ENCODE measurements around the gene CRB3. TPM values are rescaled to one million over a fixed set of nuclear protein-coding genes. Genes with fewer than 3 reads are reported as not detected.

Gene CRB3
- total RNA-seq = not detected in 2 replicates

GRCh38 chr19:6464070-6464873 lies at the start of gene CRB3:
CRB3 (plus strand) TSS chr19:6464271; CDS start chr19:6464702, 431 bp downstream.

DNA sequence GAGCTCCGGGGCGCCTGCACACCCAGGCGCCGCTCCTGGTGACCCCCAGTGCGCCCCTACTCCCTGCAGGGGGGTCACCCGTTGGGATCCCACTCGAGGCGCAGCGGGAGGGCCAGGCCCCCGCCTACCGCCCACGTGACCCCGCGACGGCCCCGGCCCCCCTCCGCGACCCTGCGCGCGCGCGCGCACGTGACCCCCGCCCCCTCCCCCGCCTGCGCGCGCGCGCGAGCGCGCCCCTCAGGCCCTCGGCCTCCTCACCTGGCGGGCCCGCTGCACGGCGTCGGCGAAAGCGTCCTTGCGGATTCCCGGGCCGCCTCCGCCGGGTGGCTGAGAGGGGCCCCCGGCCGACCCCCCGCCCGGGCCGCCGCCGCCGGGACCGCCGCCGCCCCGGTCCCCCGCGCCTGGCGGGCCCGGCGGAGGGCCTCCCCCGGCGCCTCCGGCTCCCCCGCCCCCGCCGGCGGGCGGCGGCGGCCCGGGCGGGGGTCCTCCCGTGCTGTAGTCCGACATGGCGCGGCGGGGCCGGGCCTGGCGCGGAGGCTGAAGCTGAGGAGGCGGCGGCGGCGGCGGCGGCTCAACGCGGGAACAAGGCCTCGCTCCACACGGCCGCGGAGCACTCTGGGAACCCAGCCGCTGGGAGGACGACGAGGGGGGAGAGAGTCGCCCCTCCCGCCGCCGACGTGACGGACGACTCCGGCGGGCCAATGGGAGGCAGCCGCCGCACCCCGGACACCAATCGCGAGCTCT lies 39.7 kb upstream of the CRB3 start, which contains the start of gene KHSRP:
TSS of gene KHSRP (minus strand) at position 617 of the 744 bp plus-strand sequence. CDS start at position 507, 110 bp downstream.

DNA sequence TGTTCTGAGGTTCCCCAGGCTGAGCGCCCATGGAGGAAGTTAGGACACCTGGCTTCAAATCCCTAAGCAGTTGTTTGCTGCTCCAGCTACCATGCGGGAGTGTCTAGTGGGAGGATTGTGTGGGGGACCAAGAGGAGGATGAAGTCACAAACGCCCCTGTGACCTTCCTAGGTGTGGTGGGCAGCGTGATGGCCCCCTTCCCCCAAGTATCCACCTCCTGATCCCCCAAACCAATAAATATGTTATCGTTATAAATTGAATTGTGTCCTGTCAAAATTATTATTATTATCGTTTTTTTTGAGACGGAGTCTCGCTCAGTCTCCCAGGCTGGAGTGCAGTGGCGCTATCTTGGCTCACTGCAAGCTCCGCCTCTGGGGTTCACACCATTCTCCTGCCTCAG lies 30.4 kb upstream of the CRB3 start, which contains the start of gene SLC25A41:
TSS of gene SLC25A41 (minus strand) at position 101 of the 400 bp plus-strand sequence. CDS start at position 31, 70 bp downstream.

GRCh38 chr19:6459262-6460098 lies 4.6 kb upstream of the CRB3 start, which contains the start of gene SLC25A23:
SLC25A23 (minus strand) TSS chr19:6459792; CDS start chr19:6459628, 164 bp downstream.

DNA sequence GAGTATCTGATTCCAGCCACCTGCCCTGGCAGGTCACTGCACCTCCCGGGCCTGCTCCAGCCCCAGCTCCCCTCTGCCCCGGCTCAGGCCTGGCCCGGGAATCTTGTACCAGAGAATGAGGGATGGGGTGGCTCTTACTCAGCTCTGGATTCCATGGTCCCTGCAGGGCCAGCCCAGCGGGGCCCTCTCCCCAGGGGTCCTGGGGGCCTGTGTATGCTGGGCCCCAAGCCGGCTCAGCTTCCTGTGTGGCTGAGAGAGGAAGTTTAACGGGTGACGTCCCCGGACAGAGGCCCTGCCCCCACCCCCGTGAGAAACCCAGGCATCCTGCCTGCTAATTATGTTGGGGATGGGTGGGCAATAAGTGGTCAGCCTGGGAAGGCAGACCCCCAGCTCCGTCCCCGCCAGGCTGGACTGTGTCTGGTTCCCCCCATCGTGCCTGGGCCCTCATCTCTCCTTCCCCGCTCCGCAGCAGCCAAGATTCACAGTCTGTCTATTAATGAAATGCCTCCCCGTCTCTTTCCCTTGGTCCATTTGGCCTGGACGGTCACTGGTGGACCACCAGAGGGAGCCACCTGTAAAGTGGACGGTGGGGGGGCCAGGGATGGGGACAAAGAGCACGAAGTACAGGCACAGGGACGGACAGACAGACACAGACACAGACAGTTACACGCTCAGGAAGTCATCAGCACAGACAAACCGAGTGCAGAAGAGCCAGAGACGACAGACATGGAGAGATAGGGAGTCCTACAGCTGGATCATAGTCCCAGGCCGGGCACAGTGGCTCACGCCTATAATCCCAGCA lies 17.7 kb downstream of the CRB3 start, which contains the start of gene DENND1C:
TSS of gene DENND1C (minus strand) at position 247 of the 802 bp plus-strand sequence. CDS start at position 155, 92 bp downstream.

DNA sequence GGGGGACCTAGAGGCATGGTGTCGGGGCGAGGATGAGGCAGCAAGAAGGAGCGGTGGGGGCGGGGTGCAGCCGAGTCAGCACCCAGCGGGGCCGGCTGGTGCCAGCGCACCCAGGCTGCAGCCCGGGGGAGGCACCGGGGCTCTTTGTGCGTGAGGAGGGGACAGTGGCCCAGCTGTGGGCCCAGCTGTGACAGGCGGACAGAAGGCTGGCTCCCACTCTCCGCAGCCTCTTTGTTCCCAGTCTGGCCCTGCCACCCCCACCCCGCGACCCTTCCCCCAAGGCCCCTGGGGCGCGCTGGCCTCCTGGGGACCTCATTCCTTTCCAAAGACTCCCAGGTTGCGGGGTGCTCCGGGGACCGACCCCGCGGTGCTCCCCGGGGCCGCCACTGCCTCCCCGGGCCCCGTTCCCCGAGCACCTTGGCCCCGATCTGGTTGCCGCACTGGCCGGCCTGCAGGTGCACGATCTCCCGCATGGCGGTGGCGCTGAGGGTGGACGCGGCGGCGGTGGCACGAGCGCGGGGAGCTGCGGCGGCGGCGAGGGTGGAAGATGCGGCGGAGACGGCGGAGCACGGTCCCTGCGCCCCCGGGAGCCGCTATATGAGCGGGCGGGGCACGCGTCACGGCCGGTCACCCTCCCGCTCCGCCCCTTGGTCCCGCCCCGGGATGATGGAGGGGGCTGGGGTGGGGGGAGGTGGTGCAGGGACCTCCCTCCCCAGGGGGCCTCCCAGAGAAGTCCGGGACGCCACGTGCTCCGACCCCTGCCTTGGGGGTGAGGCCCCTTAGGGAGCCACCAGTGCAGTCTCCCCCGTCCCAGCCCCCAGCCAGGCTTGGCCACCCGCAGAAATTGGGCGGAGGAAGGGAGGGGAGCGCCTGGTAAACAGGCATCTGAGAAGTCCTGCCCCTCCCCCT lies 37.9 kb downstream of the CRB3 start, which contains the start of gene TUBB4A:
TSS of gene TUBB4A (minus strand) at position 570 of the 909 bp plus-strand sequence. CDS start at position 473, 97 bp downstream.

Other genes with a start within 250 kb of the CRB3 start
- 21.4 and 23.0 TPM in 2 replicates for gene MLLT1, start 184.3 kb upstream of the CRB3 start, total RNA-seq
- 0.15 TPM in 1 of 2 replicates, not detected in the other for gene ACER1, start 130.7 kb upstream of the CRB3 start, total RNA-seq
- gene CLPP, start 102.7 kb upstream of the CRB3 start, total RNA-seq = 248 and 253 TPM in 2 replicates
- gene ALKBH7, start 91.5 kb upstream of the CRB3 start, total RNA-seq = 67.5 and 68.1 TPM in 2 replicates
- 0.45 and 0.84 TPM in 2 replicates for gene PSPN, start 88.3 kb upstream of the CRB3 start, total RNA-seq
- gene GTF2F1, start 71.1 kb upstream of the CRB3 start, total RNA-seq = 35.7 and 44.4 TPM in 2 replicates
- 188 and 200 TPM in 2 replicates for gene KHSRP, start 39.5 kb upstream of the CRB3 start, total RNA-seq
- not detected in 2 replicates for gene SLC25A41, start 30.5 kb upstream of the CRB3 start, total RNA-seq
- gene SLC25A23, start 4.5 kb upstream of the CRB3 start, total RNA-seq = 25.1 and 31.4 TPM in 2 replicates
- not detected in 2 replicates for gene DENND1C, start 17.5 kb downstream of the CRB3 start, total RNA-seq
- gene TUBB4A, start 38.0 kb downstream of the CRB3 start, total RNA-seq = not detected in 2 replicates
- 0.67 and 0.74 TPM in 2 replicates for gene TNFSF9, start 66.8 kb downstream of the CRB3 start, total RNA-seq
- gene CD70, start 126.9 kb downstream of the CRB3 start, total RNA-seq = not detected in 2 replicates
- not detected in 2 replicates for gene TNFSF14, start 205.9 kb downstream of the CRB3 start, total RNA-seq

Data from bronchus fibroblast of lung (primary cell).